ENCODE measurements around the gene CACNA2D2. TPM values are rescaled to one million over a fixed set of nuclear protein-coding genes. Genes with fewer than 3 reads are reported as not detected.
A peak's percentile ranks its signal among the peaks of the same experiment; 100 is the strongest.

Gene CACNA2D2
- total and polyA plus RNA-seq, 2 of the 13 experiments (the other 11 are each of a cell fraction or from before 2014, with no cell fraction given) = not detected

GRCh38 chr3:50345586-50346234, 157.7 kb downstream of the CACNA2D2 start, which contains the start of gene ZMYND10:
TSS of gene ZMYND10 (minus strand) at chr3:50345732. CDS start at chr3:50345579, 153 bp downstream.
- Histone ChIP-seq H2AFZ (ENCODE audit: low read length) (no peak within 1 kb of the TSS), H3K79me2 (ENCODE audit: insufficient read depth, low read length) (peaks cover 12% of the 10 kb centered on the region), H3K9me3 (ENCODE audit: low read length) (no peaks in the 10 kb centered on the region), H3K4me3 (replicated peaks in 1 of 3; ENCODE audit: insufficient read depth in 1 of 3, low read depth in 2 of 3, low read length in 3 of 3) (peak within 1 kb of the TSS in 1 of 3 experiments; percentile 55; a peak in 2 of 6 replicates), H3K36me3 (replicated peaks in 1 of 2; ENCODE audit: control insufficient read depth in 1 of 2, insufficient read depth in 2 of 2, low read length in 2 of 2) (peaks cover 4 to 13% of the 10 kb centered on the region in 2 experiments; a peak in 3 of 5 replicates), H3K27me3 (ENCODE audit: control insufficient read depth in 1 of 2, insufficient read depth in 2 of 2, low read length in 2 of 2) (0 out of 5 replicates have a peak, but pooled peaks cover 0 to 1% of the 10 kb centered on the region in 2 experiments), H3K9ac (ENCODE audit: insufficient read depth, low read depth, low read length) (no peak within 1 kb of the TSS), H3K4me1 (ENCODE audit: insufficient read depth, low read length) (peaks cover 75% of the 10 kb centered on the region), H4K20me1 (ENCODE audit: insufficient read depth, low read length) (0 out of 2 replicates have a peak, but pooled peaks cover 3% of the 10 kb centered on the region), H3K4me2 (ENCODE audit: low read depth, low read length) (peak within 1 kb of the TSS; percentile 76), H3K27ac (ENCODE audit: extremely low read length, insufficient read depth, low read length) (no peak within 1 kb of the TSS)
- intact Hi-C loops (cut with micrococcal nuclease; ENCODE audit: unreplicated experiment) = loop anchor here (10.0 kb wide), 1 partner anchor 199 kb away; no protein-coding TSS in a partner anchor
- no peak for FAIRE-seq
- DNase-seq (ENCODE audit: low spot score) = no peak
- no TSS peak for BruUV-seq (replicated peaks)
- 72% methylated on average over 37 of the region's 45 CpGs for WGBS (ENCODE audit: low lambda C conversion rate)
- ChIA-PET CTCF (ENCODE audit: low intra/inter-chr PET ratio, low total read pairs) (interaction anchor here (2.7 kb wide), 1 partner anchor 43 kb away, joined by 9 read pairs; no protein-coding TSS in a partner anchor), POLR2A (interaction anchor here (3.6 kb wide), 1 partner anchor 9 kb away, joined by 18 read pairs; no protein-coding TSS in a partner anchor)
- in situ Hi-C loops (cut with HindIII; ENCODE audit: extremely low pct_ligation_motif_present, low pct_unique_long_range_greater_than_20kb) = loop anchor here (10.0 kb wide), 1 partner anchor 199 kb away; no protein-coding TSS in a partner anchor
- ATAC-seq = no peak
- TF ChIP-seq RFX3 (CRISPR knock-in tag; IDR thresholded peaks at IDR 0.05) (peak; percentile 69), ZNF263 (CRISPR knock-in tag; IDR thresholded peaks at IDR 0.05) (0 out of 2 replicates have a peak, but pooled peaks have one; percentile 20), ZBTB10 (CRISPR knock-in tag; IDR thresholded peaks at IDR 0.05; ENCODE audit: borderline replicate concordance) (no peak), ZNF407 (CRISPR knock-in tag; IDR thresholded peaks at IDR 0.05; ENCODE audit: not compliant biosample characterization) (no peak), ZGPAT (CRISPR knock-in tag; IDR thresholded peaks at IDR 0.05) (no peak), GABPB1 (CRISPR knock-in tag; IDR thresholded peaks at IDR 0.05) (peak; percentile 13; the same call in 1 of the 2 replicates), ZNF703 (CRISPR knock-in tag; IDR thresholded peaks at IDR 0.05; ENCODE audit: borderline replicate concordance) (no peak), RFX1 (IDR thresholded peaks at IDR 0.05) (peak; percentile 52; the same call in 1 of the 2 replicates), DRAP1 (CRISPR knock-in tag; IDR thresholded peaks at IDR 0.05) (no peak), ADNP (CRISPR knock-in tag; IDR thresholded peaks at IDR 0.05) (no peak)

Measured in HepG2 (cell line).